BLaER1 (cell line): ENCODE measurements around the gene RHEX.

Experiments
- H3K27ac ChIP-seq: shearing (Covaris generic); formaldehyde crosslinking; 2 replicates; pipeline ENCODE4 v1.8.1; 2022
- H3K27me3 ChIP-seq: shearing (Covaris generic); formaldehyde crosslinking; 2 replicates; pipeline ENCODE4 v1.8.1; 2022
- H3K36me3 ChIP-seq: shearing (Covaris generic); formaldehyde crosslinking; 2 replicates; pipeline ENCODE4 v1.8.1; 2022
- H3K4me1 ChIP-seq: shearing (Covaris generic); formaldehyde crosslinking; 2 replicates; pipeline ENCODE4 v1.8.1; 2022
- H3K4me2 ChIP-seq: shearing (Covaris generic); formaldehyde crosslinking; 2 replicates; pipeline ENCODE4 v1.8.1; 2022
- H3K4me3 ChIP-seq: shearing (Covaris generic); formaldehyde crosslinking; 2 replicates; pipeline ENCODE4 v1.8.1; 2022
- H3K9ac ChIP-seq: shearing (Covaris generic); formaldehyde crosslinking; 2 replicates; pipeline ENCODE4 v1.8.1; 2022
- H3K9me3 ChIP-seq: shearing (Covaris generic); formaldehyde crosslinking; 2 replicates; pipeline ENCODE4 v1.8.1; 2022
- H4K20me1 ChIP-seq: shearing (Covaris generic); formaldehyde crosslinking; 2 replicates; pipeline ENCODE4 v1.8.1; 2022
- Cebpa-rat ChIP-seq: shearing (Covaris generic); IDR thresholded peaks from 2 replicates; pipeline ENCODE4 v1.8.1; 2022

Gene RHEX

DNA sequence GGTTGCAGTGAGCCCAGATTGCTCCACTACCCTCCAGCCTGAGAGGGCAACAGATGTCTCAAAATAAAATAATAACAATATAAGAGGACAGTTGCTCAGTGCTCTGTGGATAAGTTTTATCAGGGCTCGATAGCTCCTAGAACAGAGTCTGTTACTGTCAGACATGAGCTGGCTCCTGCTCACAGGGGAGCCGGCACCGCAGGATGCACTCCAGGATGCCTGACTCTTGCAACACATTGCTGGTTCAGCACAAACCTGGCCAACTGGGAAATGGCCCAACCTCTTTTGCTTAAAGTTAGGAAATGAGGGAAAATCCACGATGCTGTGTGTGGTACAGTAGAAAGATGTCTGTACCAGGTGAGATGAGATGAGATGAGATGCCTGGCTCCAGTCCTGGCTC, 23.5 kb upstream of the RHEX start:
- Histone ChIP-seq H3K9me3 (peaks cover 9% of the 10 kb centered on the region), H3K27ac (no peak overlapping the region), H3K4me2 (no peak overlapping the region), H4K20me1 (no peaks in the 10 kb centered on the region), H3K4me3 (no peak overlapping the region), H3K27me3 (no peaks in the 10 kb centered on the region), H3K9ac (no peak overlapping the region), H3K36me3 (no peaks in the 10 kb centered on the region), H3K4me1 (peaks cover 29% of the 10 kb centered on the region)
- no peak for TF ChIP-seq Cebpa-rat

DNA sequence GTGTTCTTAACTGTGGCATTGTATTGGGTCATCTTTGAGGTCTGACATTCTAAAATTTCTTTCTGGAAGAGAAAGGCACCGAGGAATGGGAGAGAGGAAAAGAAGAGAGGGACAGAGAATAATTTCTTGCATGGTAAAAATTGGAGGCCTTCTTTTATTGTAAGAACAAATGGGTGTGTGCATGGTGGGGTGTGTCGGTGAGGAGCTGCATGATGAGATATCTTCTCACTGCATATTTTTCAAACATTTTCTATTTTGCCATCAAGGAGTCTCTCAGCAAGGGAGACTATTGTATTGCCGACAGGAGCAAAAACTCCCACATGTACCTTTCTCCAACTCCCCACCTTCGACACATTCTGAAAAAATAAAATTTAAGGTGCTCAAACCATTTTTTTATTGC, 22.8 kb upstream of the RHEX start:
- Histone ChIP-seq H3K27me3 (no peaks in the 10 kb centered on the region), H3K27ac (no peak overlapping the region), H3K4me2 (no peak overlapping the region), H3K9ac (no peak overlapping the region), H3K36me3 (no peaks in the 10 kb centered on the region), H3K9me3 (peaks cover 9% of the 10 kb centered on the region), H3K4me3 (no peak overlapping the region), H3K4me1 (peaks cover 36% of the 10 kb centered on the region), H4K20me1 (no peaks in the 10 kb centered on the region)
- no peak for TF ChIP-seq Cebpa-rat

- H3K4me3 ChIP-seq, result no peak overlapping the region
- peaks cover 41% of the 10 kb centered on the region for H3K4me1 ChIP-seq
- no peaks in the 10 kb centered on the region for H4K20me1 ChIP-seq
- no peak for TF ChIP-seq Cebpa-rat
- no peaks in the 10 kb centered on the region for H3K36me3 ChIP-seq
- no peak overlapping the region for H3K9ac ChIP-seq
- H3K27ac ChIP-seq, result no peak overlapping the region
- 0 out of 2 replicates have a peak overlapping the region, but pooled peaks have one; percentile 1 for H3K4me2 ChIP-seq
- H3K9me3 ChIP-seq, result peaks cover 9% of the 10 kb centered on the region
- H3K27me3 ChIP-seq, result no peaks in the 10 kb centered on the region
These were observed 22.3 kb upstream of the RHEX start for GRCh38 chr1:206030714-206031113.

GRCh38 chr1:206032380-206033140, 20.4 kb upstream of the RHEX start:
- H4K20me1 ChIP-seq, result no peaks in the 10 kb centered on the region
- no peak for TF ChIP-seq Cebpa-rat
- H3K4me3 ChIP-seq, result no peak overlapping the region
- H3K27me3 ChIP-seq, result no peaks in the 10 kb centered on the region
- peaks cover 55% of the 10 kb centered on the region for H3K4me1 ChIP-seq
- H3K36me3 ChIP-seq, result no peaks in the 10 kb centered on the region
- no peak overlapping the region for H3K27ac ChIP-seq
- H3K4me2 ChIP-seq, result peak overlapping the region; percentile 20
- no peak overlapping the region for H3K9ac ChIP-seq
- H3K9me3 ChIP-seq, result no peaks in the 10 kb centered on the region; the same call in 1 of the 2 replicates

DNA sequence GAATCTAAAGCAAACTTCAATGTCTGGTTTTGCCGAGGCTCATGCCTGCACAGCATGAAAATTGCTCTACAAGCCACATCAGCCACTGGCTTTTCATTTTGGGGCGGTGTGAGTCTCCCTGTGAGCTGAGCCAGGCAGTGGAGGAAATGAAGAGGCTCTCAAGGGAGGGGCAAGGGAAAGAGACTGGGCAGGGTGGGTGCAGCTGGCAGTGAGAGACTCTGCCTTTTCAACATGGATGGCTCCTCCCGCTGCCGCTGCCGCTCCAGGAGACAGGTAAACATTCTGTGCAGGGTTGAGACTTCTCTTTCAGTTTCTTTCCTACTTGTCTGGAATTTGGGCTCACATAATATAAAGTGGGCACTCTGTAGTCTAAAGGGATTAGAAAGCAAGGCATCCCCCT, 17.9 kb upstream of the RHEX start:
- H3K27me3 ChIP-seq, result no peaks in the 10 kb centered on the region
- H3K4me3 ChIP-seq, result peak overlapping the region; percentile 48
- H3K9me3 ChIP-seq, result no peaks in the 10 kb centered on the region; the same call in 1 of the 2 replicates
- H4K20me1 ChIP-seq, result no peaks in the 10 kb centered on the region
- H3K9ac ChIP-seq, result peak overlapping the region; percentile 63
- peak overlapping the region; percentile 84 for H3K4me2 ChIP-seq
- H3K4me1 ChIP-seq, result peaks cover 71% of the 10 kb centered on the region
- no peak overlapping the region for H3K27ac ChIP-seq
- TF ChIP-seq Cebpa-rat, result no peak
- H3K36me3 ChIP-seq, result no peaks in the 10 kb centered on the region

- Histone ChIP-seq H3K4me1 (peaks cover 62% of the 10 kb centered on the region), H3K4me2 (peak overlapping the region; percentile 27)
- TF ChIP-seq Cebpa-rat, result no peak
These were observed 16.1 kb upstream of the RHEX start for GRCh38 chr1:206036663-206037455.

DNA sequence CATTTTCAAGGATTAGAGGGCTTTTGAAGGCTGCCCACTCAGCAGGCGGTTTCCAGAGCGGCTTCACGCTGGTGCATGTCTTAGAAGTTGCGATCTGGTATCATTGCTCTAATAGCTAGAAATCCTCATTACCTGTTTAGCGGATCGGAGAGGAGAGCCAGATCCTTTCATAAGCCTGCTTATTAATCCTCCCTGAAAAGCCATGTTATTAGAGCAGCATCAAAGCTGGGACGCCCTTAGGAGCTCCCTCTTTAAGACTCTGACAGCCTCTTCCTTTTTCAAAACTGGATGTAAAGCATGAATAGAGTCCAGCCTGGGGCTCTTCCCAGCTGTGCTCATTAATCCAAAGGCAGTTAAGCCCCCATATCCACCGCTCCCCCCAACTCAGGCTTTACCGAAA, 15.4 kb upstream of the RHEX start:
- TF ChIP-seq Cebpa-rat, result no peak
- Histone ChIP-seq H3K4me3 (no peak overlapping the region), H3K4me2 (peak overlapping the region; percentile 27), H4K20me1 (no peaks in the 10 kb centered on the region), H3K27ac (no peak overlapping the region), H3K27me3 (no peaks in the 10 kb centered on the region), H3K36me3 (no peaks in the 10 kb centered on the region), H3K4me1 (peaks cover 55% of the 10 kb centered on the region), H3K9ac (no peak overlapping the region), H3K9me3 (no peaks in the 10 kb centered on the region; the same call in 1 of the 2 replicates)

More at GRCh38 chr1:206036663-206037455, 16.1 kb upstream of the RHEX start:
- H3K27me3 ChIP-seq, result no peaks in the 10 kb centered on the region
- no peaks in the 10 kb centered on the region for H4K20me1 ChIP-seq
- H3K9me3 ChIP-seq, result no peaks in the 10 kb centered on the region; the same call in 1 of the 2 replicates
- no peak overlapping the region for H3K4me3 ChIP-seq
- no peak overlapping the region for H3K9ac ChIP-seq
- H3K27ac ChIP-seq, result no peak overlapping the region
- H3K36me3 ChIP-seq, result no peaks in the 10 kb centered on the region

- Histone ChIP-seq H3K27ac (no peak overlapping the region), H3K36me3 (no peaks in the 10 kb centered on the region), H3K9me3 (no peaks in the 10 kb centered on the region), H3K27me3 (no peaks in the 10 kb centered on the region), H3K4me3 (no peak overlapping the region), H3K4me2 (peak overlapping the region; percentile 44), H4K20me1 (no peaks in the 10 kb centered on the region), H3K9ac (no peak overlapping the region), H3K4me1 (peaks cover 53% of the 10 kb centered on the region)
- no peak for TF ChIP-seq Cebpa-rat
These were observed 13.7 kb upstream of the RHEX start for GRCh38 chr1:206039046-206039973.

GRCh38 chr1:206040328-206040727, 12.6 kb upstream of the RHEX start:
- Histone ChIP-seq H3K4me2 (peak overlapping the region; percentile 44; the same call in 1 of the 2 replicates), H3K36me3 (no peaks in the 10 kb centered on the region), H3K4me1 (peaks cover 43% of the 10 kb centered on the region), H3K9me3 (no peaks in the 10 kb centered on the region), H3K9ac (no peak overlapping the region), H3K27ac (no peak overlapping the region), H3K4me3 (no peak overlapping the region), H4K20me1 (no peaks in the 10 kb centered on the region), H3K27me3 (no peaks in the 10 kb centered on the region)
- no peak for TF ChIP-seq Cebpa-rat
